ENCODE data around the gene VPS26C.

Gene VPS26C

GRCh38 chr21:37206496-37206895 lies 60.6 kb downstream of the VPS26C start:
- in situ Hi-C loops (cut with MboI; ENCODE audit: low sequenced_read_pairs): no loop called here

- in situ Hi-C loops (cut with MboI; ENCODE audit: low sequenced_read_pairs): no loop called here
Measured at GRCh38 chr21:37204580-37204979, 62.6 kb downstream of the VPS26C start.

GRCh38 chr21:37202221-37203110 lies 64.7 kb downstream of the VPS26C start:
- in situ Hi-C loops (cut with MboI; ENCODE audit: low sequenced_read_pairs): no loop called here

GRCh38 chr21:37200641-37201480 lies 66.3 kb downstream of the VPS26C start:
- in situ Hi-C loops (cut with MboI; ENCODE audit: low sequenced_read_pairs): no loop called here

GRCh38 chr21:37199057-37199924 lies 67.8 kb downstream of the VPS26C start:
- in situ Hi-C loops (cut with MboI; ENCODE audit: low sequenced_read_pairs): no loop called here

GRCh38 chr21:37197746-37198145 lies 69.4 kb downstream of the VPS26C start:
- in situ Hi-C loops (cut with MboI; ENCODE audit: low sequenced_read_pairs): no loop called here

GRCh38 chr21:37196847-37197246 lies 70.3 kb downstream of the VPS26C start:
- in situ Hi-C loops (cut with MboI; ENCODE audit: low sequenced_read_pairs): no loop called here

- in situ Hi-C loops (cut with MboI; ENCODE audit: low sequenced_read_pairs): no loop called here
Measured at GRCh38 chr21:37195610-37196009, 71.5 kb downstream of the VPS26C start.

GRCh38 chr21:37195059-37195458 lies 72.1 kb downstream of the VPS26C start:
- in situ Hi-C loops (cut with MboI; ENCODE audit: low sequenced_read_pairs): no loop called here

- in situ Hi-C loops (cut with MboI; ENCODE audit: low sequenced_read_pairs): no loop called here
Measured at GRCh38 chr21:37193676-37194075, 73.5 kb downstream of the VPS26C start.

GRCh38 chr21:37193006-37193405 lies 74.1 kb downstream of the VPS26C start:
- in situ Hi-C loops (cut with MboI; ENCODE audit: low sequenced_read_pairs): no loop called here

GRCh38 chr21:37192019-37192418 lies 75.1 kb downstream of the VPS26C start:
- in situ Hi-C loops (cut with MboI; ENCODE audit: low sequenced_read_pairs): no loop called here

- in situ Hi-C loops (cut with MboI; ENCODE audit: low sequenced_read_pairs): no loop called here
Measured at GRCh38 chr21:37188825-37189224, 78.3 kb downstream of the VPS26C start.

GRCh38 chr21:37186983-37187382 lies 80.2 kb downstream of the VPS26C start:
- in situ Hi-C loops (cut with MboI; ENCODE audit: low sequenced_read_pairs): no loop called here

- in situ Hi-C loops (cut with MboI; ENCODE audit: low sequenced_read_pairs): no loop called here
Measured at GRCh38 chr21:37184784-37185593, 82.1 kb downstream of the VPS26C start.

GRCh38 chr21:37183749-37184148 lies 83.4 kb downstream of the VPS26C start:
- in situ Hi-C loops (cut with MboI; ENCODE audit: low sequenced_read_pairs): no loop called here

GRCh38 chr21:37182222-37182621 lies 84.9 kb downstream of the VPS26C start:
- in situ Hi-C loops (cut with MboI; ENCODE audit: low sequenced_read_pairs): no loop called here

GRCh38 chr21:37181059-37181458 lies 86.1 kb downstream of the VPS26C start:
- in situ Hi-C loops (cut with MboI; ENCODE audit: low sequenced_read_pairs): no loop called here

GRCh38 chr21:37176716-37177115 lies 90.4 kb downstream of the VPS26C start:
- in situ Hi-C loops (cut with MboI; ENCODE audit: low sequenced_read_pairs): no loop called here

All from HL-60/S4 treated with phorbol 12-myristate 13-acetate at 8.2 ng/mL for 4 days and 3 days (cell line).